Measurements from ENCODE around the gene DCST1. TPM values are rescaled to one million over a fixed set of nuclear protein-coding genes. Genes with fewer than 3 reads are reported as not detected.
A peak's percentile ranks its signal among the peaks of the same experiment; 100 is the strongest.

Gene DCST1
- total RNA-seq, 4 donors from 2014 or later, result 0.21 to 3.5 (median 0.90) TPM; not detected in 1

DNA sequence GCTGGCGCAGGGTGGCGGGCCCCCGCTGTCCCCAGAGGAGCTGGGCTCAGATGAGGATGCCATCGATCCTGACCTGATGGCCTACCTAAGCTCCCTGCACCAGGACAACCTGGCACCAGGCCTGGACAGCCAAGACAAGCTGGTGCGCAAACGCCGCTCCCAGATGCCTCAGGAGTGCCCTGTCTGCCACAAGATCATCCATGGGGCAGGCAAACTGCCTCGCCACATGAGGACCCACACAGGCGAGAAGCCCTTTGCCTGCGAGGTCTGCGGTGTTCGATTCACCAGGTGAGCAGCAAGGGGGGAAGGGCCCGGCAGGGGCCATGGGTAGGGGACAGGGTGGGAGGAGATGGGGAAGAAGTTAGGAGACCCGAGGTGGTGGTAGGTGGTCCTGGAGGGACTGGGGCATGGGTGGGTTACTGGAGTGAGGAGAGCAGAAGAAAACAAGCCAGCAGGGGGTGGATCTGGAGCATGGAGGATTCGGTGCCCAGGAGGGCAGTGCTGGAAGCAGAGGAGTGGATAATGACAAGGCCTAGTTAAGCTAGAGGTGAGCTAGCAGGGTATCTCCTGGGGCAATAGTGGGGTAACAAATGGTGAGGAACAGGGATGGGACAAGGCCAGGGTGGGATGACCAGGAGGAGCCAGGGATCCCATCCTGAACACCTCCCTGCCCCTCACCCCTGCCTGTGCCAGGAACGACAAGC is 17.9 kb upstream of the DCST1 start:
- H3K4me3 ChIP-seq, result no peak overlapping the region
- DNase-seq (ENCODE audit: low spot score in 2 of 2), result no peak
- H3K4me1 ChIP-seq, result peaks cover 0 to 77% (median 55%) of the 10 kb centered on the region in 4 donors
- H3K36me3 ChIP-seq, result peaks cover 0 to 24% (median 0%) of the 10 kb centered on the region in 3 donors
- no peaks in the 10 kb centered on the region for H3K9me3 ChIP-seq
- no peak for TF ChIP-seq POLR2A (IDR thresholded peaks at IDR 0.05)
- no peak for TF ChIP-seq EP300 (IDR thresholded peaks at IDR 0.05)
- TF ChIP-seq, protein P1, sequence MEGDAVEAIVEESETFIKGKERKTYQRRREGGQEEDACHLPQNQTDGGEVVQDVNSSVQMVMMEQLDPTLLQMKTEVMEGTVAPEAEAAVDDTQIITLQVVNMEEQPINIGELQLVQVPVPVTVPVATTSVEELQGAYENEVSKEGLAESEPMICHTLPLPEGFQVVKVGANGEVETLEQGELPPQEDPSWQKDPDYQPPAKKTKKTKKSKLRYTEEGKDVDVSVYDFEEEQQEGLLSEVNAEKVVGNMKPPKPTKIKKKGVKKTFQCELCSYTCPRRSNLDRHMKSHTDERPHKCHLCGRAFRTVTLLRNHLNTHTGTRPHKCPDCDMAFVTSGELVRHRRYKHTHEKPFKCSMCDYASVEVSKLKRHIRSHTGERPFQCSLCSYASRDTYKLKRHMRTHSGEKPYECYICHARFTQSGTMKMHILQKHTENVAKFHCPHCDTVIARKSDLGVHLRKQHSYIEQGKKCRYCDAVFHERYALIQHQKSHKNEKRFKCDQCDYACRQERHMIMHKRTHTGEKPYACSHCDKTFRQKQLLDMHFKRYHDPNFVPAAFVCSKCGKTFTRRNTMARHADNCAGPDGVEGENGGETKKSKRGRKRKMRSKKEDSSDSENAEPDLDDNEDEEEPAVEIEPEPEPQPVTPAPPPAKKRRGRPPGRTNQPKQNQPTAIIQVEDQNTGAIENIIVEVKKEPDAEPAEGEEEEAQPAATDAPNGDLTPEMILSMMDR (IDR thresholded peaks at IDR 0.05), result no peak
- H3K27me3 ChIP-seq, result no peaks in the 10 kb centered on the region
- peak overlapping the region; percentile 86 to 99 (median 97) for H3K27ac ChIP-seq
- 82 to 89% methylated on average over 16 of the region's 16 CpGs for WGBS, 2 donors

- no peaks in the 10 kb centered on the region for H3K27me3 ChIP-seq
- TF ChIP-seq EP300 (IDR thresholded peaks at IDR 0.05), result no peak
- no peak for TF ChIP-seq POLR2A (IDR thresholded peaks at IDR 0.05)
- TF ChIP-seq, protein P1 (IDR thresholded peaks at IDR 0.05), result no peak
- 87 to 88% methylated on average over 25 to 26 of the region's 26 CpGs for WGBS, 2 donors
Measured at GRCh38 chr1:155016231-155016831, 17.3 kb upstream of the DCST1 start.

DNA sequence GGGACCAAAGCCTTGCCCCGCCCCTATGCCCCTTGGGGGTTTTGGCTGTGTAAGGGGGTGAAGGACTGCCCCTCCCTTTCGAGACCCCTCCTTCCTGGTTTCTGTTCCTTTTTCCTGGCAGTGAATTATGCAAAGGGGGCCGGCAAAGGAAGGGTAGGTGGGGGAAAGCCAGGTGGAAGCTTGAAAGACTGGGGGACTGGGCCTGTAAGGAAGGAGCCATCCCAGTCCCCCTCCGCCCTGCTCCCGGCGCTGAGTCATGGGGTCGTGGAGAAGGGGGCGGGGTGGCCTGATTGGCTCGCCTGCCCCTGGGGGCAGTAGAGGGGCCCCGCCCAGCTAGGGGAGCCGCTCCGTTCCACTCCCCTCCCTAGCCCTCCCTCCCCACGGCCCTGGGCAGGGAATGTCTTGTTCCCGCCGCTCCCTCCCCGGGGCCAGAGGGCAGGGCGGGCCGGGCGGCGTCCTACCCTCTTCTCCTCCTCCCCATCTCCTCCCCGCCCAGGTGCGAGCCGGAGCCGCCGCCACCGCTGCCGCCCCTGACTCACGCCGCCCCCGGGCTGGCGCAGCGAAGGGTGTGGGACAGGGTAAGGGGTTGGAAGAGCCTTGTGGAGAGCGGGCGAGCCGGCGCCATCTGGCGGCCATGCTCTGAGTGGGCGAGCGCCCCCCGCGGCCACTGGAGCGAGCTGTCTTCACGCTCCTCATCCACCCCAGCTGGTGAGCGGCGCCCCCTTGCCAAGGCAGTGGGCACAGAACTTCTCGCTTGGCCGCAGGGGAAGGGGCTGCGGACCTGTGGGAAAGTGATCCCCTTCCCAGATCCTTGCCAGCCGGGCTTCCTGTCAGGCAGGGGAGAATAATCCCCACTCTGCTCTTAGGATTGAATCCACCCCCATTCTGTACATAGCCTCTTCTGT is 16.3 kb upstream of the DCST1 start:
- peak overlapping the region; percentile 34 to 56 (median 38) for H3K4me3 ChIP-seq
- TF ChIP-seq POLR2A (IDR thresholded peaks at IDR 0.05), result peak; percentile 36 to 63
- TF ChIP-seq EP300 (IDR thresholded peaks at IDR 0.05), result peak; percentile 95 to 98
- TF ChIP-seq, protein P1 (IDR thresholded peaks at IDR 0.05), result peak; percentile 96 to 100 (median 99)
- 2 to 3% methylated on average over 22 to 33 of the region's 49 CpGs for WGBS, 2 donors

More at GRCh38 chr1:155016231-155016831, 17.3 kb upstream of the DCST1 start:
- Histone ChIP-seq H3K9me3 (no peaks in the 10 kb centered on the region), H3K27ac (peak overlapping the region; percentile 86 to 99 (median 97)), H3K4me3 (no peak overlapping the region), H3K4me1 (peaks cover 0 to 71% (median 49%) of the 10 kb centered on the region in 4 donors), H3K36me3 (peaks cover 0 to 24% (median 0%) of the 10 kb centered on the region in 3 donors)
- DNase-seq (ENCODE audit: low spot score in 2 of 2), result no peak

DNA sequence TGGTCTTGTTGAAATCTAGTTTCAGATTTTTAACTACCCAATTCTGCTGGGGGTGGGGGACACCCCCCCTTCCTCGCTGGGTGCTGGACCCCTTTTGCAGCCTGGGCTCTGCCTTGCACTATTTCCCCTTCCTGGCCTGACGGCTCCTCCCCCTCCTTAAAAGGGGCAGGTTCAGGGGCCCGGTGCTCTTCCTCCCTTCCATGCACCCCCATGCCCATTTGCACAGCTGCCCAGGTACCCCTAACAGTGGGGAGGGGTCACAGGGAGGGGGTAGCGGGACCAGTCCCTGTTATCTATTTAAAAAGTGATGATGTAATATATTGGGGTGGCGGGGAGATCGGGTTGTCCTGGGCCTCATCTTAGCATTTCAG is 15.7 kb upstream of the DCST1 start:
- WGBS, 2 donors, result 42 to 49% methylated on average over 6 of the region's 6 CpGs
- H3K27me3 ChIP-seq, result no peaks in the 10 kb centered on the region
- H3K4me3 ChIP-seq, result peak overlapping the region; percentile 34 to 56 (median 38)
- H3K4me1 ChIP-seq, result peaks cover 0 to 61% (median 33%) of the 10 kb centered on the region in 4 donors
- peaks cover 0 to 28% (median 0%) of the 10 kb centered on the region in 3 donors for H3K36me3 ChIP-seq
- TF ChIP-seq POLR2A (IDR thresholded peaks at IDR 0.05) (no peak), EP300 (IDR thresholded peaks at IDR 0.05) (no peak)
- TF ChIP-seq, protein P1 (IDR thresholded peaks at IDR 0.05), result no peak
- H3K9me3 ChIP-seq, result no peaks in the 10 kb centered on the region
- peak overlapping the region; percentile 86 to 99 (median 97) for H3K27ac ChIP-seq
- no peak for DNase-seq (ENCODE audit: low spot score in 2 of 2)

More for the DNA sequence above, 16.3 kb upstream of the DCST1 start:
- Histone ChIP-seq H3K27me3 (no peaks in the 10 kb centered on the region), H3K9me3 (no peaks in the 10 kb centered on the region), H3K4me1 (peaks cover 0 to 64% (median 39%) of the 10 kb centered on the region in 4 donors), H3K36me3 (peaks cover 0 to 24% (median 0%) of the 10 kb centered on the region in 3 donors), H3K27ac (peak overlapping the region; percentile 86 to 99 (median 97))
- DNase-seq (ENCODE audit: low spot score in 2 of 2), result peak; percentile 78 to 88

All from tibial nerve (tissue), 4 donors.